HG03139 (cell line): Measurements from ENCODE around the gene PRRC2C.
"Not testable (repeated sequence)": the region's sequence is repeated elsewhere in the genome, so short reads cannot be mapped to it uniquely, and the experiment has no call there.

Source experiments
- ATAC-seq: cut with Tn5 transposase; IDR thresholded peaks from one replicate; pipeline ENCODE4 v1.9.1; 2021; ENCODE audit not compliant: unreplicated experiment

PRRC2C gene

DNA sequence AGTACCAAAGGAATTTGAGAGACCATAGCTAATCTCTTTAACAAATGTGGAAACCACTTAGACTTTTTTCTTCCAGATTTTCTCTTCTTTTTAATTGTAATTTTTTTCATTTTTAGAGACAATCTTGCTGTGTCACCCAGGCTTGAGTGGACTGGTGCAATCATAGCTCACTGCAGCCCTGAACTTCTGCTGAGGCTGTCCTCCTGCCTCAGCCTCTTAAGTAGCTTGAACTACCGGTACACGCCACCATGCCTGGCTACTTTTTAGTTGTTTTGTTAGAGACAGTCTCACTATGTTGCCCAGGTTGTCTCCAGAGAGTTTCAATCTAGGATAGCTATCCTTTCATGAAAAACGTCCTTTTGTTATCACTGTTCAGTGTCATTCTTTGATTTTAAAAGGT, 15.0 kb downstream of the PRRC2C start:
- ATAC-seq: no peak

DNA sequence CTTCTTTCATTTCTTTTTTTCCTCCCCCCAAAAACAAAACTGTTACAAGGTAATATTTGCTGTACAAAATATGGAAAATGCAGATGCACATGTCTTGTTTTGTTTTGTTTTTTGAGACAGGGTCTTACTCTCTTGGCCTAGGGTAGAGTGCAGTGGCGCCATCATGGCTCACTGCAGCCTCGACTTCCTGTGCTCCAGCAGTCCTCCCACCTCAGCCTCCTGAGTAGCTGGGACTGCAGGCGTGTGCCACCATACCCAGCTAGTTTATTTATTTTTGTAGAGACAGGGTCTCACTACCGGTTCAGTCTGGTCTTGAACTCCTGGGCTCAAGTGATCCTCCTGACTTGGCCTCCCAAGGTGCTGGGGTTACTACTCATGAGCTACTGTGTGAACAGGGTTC, 15.5 kb downstream of the PRRC2C start:
- no peak for ATAC-seq

DNA sequence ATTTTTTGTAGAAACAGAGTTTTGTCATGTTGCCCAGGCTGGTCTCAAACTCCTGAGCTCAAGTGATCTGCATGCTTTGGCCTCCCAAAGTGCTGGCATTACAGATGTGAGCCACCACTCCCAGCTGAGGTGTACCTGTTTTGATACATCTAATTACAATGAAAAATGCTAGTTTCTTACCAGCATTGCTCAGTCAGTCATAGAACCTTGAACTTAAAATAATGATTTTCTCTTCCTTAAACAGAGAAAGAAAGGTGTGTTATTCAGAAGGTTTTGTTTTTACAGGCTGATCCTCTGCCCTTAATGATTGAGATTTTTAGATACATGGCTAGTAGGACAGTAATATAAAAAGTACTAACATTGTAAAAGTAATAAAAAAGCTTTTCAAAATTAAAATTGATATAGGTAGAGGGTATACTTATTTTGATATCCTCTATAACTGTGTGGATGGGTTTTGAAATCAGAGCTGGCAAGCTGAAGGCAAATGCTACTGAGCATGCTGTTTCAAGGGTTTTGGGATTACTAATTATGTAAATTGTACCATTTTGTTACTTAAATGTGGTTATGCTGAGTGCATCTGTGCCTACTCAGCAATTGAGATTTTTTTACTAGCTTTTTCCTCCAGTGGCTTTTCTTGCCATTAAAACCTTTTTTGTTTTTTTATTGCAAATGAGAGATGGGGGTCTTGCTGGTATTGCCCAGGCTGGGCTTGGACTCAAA, 16.1 kb downstream of the PRRC2C start:
- no peak for ATAC-seq

DNA sequence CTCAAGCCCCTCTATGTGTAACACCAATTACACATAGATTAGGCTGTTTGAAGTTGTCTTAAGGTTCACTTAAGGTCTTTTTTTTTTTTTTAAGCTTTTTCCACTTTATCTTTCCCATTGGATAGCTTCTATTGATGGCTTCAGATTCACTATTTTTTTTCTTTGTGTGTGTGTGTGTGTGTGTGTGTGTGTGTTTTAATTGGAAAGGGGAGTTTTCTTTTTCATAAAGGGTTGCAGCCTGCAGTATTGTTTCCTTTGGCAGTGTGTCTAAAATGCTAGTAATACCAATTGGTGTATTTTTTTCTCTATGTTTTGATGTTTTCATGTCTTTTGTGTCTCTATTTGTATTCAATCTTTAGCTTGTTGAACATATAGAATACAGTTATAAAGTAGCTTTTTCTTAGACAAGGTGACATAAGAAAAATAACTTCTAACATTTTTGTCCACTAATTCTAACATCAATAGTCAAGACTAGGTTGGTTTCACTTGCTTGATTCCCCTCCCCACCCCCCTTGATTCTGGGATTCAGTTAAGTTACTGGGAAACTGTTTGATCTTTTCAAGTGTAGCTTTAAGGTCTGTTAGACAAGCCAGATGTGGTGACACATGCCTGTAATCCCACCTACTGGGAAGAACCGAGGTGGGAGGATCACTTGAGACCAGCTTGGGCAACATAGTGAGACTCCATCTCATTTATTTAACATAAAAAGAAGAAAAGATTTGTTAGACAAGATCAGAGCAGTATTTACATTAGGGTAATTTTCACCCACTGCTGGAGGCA, 21.4 kb downstream of the PRRC2C start:
- ATAC-seq: no peak

DNA sequence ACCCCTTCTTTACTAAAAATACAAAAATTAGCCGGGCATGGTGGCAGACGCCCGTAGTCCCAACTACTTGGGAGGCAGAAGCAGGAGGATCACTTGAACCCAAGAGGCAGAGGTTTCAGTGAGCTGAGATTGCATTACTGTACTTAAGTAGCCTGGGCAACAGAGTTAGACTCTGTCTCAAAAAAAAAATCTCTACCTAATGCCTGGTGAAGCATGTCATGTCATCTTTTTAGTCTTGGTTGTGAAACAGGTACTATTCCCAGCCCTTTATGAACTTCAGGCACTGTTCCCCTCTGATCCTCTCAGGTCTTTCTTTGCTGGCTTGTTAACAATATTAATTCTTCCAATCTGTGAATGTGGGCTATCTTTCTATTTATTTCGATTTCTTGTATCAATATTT, 22.1 kb downstream of the PRRC2C start:
- no peak for ATAC-seq

DNA sequence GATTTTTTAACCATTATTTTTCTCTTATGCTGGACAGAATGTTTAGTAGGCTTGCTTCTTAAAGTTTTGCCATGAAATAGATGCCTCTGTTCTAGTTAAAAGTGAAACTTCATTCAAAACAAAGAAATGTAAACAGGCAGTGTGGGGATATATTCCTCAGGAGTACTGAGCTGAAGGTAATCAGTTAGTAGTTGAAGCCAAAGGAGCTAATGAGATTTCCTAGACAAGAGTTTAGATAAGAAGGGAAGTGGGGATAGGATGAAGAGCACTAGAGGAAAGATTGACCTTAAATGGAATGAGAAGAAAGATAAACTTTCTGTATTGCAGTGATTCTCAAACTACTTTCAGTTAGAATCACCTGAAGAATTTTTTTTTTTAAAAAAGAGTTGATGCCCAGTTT, 23.9 kb downstream of the PRRC2C start:
- no peak for ATAC-seq

DNA sequence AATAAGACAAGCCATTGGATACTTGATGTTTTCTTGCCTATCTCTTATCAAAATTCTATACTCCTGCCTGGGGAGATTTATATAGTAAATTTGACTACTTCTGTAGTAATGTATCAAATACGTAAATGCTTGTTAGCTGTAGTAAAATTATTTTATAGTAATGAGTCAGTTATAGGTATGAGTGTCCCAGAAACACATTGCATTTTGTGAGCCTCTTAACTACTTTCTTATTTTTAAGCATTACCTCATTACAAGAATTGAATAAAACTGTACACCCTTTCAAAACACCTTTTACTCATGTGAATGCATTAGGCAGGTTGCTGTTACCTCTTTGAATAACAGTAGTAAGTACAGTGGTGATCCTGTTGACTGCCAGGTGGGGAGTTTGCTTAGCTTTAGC, 28.4 kb downstream of the PRRC2C start:
- ATAC-seq: no peak

DNA sequence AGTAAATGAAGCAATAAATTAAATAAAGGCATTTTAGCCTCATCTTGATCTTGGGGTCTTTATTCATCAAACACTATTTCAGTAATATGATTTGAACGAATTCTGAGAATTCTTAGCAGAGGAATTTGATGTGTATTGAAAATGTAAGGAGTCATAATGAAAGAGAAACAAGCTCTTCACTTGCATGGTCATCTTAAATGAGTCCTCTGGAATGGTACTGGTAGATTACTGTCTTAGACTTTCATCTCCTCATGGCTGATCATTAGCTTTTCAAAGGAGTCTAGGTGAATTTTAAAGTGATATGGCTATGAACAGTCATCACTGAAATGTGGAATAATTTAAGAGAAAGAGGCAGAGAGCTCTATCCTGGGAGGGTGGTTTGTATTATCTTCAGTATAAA, 30.0 kb downstream of the PRRC2C start:
- no peak for ATAC-seq

DNA sequence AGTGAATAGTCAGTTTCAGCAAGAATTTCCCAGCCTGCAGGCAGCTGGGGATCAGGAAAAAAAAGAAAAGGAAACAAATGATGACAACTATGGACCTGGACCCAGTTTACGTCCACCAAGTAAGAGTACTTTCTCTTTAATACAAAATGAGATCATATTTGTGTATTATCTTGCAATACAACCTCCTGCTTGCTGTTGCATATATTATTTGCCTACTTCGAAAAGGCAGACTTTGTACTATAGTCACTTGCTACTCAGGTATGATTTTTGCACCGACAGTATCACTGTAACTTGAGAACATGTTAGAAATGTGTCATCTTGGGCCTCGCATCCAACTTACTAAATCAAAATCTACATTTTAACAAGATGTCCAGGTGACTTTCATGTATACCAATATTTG, 30.4 kb downstream of the PRRC2C start:
- no peak for ATAC-seq

DNA sequence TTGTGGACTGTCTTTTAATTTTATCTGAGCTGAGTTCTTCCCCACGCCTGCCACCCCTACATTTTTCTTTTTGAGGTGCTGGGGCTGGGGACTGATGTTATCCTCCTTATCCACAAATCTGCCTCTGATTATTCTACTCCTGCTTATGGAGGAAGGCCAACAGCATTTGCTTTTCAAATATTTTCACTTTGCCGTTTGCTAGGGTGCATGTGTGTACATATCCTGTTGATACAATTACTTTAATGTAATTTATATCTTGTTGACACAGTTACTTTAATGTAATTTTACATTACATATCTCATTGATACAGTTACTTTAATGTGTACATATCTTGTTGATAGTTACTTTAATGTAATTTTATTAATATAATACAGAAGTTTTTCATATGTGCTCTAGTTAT, 36.2 kb downstream of the PRRC2C start:
- ATAC-seq: no peak

DNA sequence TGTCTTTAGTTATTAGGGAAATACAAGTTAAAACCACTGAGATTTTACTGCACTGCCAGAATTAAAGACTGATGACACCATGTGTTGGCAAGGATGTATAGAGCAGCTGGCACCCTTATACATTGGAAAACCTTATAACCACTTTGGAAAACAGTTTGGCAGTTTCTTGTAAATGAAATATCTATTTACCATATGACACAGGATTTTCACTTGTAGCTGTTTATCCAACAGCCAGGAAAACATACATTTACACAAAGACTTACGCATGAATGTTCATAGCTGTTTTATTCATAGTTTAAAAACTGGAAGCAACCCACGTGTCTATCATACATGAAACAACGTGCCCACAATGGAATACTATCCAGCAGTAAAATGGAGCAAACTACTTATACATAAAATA, 45.3 kb downstream of the PRRC2C start:
- no peak for ATAC-seq

DNA sequence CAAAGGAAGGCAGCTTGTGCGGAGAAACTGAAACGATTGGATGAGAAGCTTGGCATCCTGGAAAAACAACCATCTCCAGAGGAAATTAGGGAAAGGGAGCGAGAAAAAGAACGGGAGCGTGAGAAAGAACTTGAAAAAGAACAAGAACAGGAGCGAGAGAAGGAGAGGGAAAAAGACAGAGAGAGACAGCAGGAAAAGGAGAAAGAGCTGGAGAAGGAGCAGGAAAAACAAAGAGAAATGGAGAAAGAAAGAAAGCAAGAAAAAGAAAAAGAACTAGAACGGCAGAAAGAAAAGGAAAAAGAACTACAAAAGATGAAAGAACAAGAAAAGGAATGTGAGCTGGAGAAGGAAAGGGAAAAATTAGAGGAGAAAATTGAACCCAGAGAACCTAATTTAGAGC, 47.2 kb downstream of the PRRC2C start:
- no peak for ATAC-seq

DNA sequence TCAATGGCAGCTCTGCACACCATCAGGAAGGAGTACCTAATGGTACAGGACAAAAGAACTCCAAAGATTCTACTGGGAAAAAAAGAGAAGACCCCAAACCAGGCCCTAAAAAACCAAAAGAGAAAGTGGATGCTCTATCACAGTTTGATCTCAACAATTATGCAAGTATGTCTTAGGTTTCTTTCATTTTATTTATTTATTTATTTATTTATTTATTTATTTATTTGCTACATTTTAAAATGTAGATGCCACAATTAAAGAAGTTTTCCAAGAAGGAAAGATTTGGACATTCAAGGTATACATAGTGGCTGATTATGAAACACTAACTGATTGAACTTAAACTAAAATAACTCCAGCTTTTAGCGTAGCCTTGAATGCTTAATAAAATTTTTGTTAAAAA, 60.2 kb downstream of the PRRC2C start:
- no peak for ATAC-seq

DNA sequence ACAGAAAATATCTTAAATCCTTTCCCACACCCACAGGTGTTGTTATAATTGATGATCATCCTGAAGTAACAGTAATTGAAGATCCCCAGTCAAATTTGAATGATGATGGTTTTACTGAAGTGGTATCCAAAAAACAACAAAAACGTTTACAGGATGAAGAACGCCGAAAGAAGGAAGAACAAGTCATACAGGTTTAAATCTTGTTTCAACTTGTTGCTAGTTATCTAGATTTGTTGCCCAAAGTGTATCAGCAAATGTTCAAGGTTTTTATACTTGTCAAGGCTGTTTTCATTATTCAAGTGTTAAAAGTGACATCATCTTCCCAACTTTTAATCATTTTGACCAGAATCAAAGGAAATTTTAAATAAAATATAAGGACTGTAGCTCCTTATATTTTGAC, 64.7 kb downstream of the PRRC2C start:
- no peak for ATAC-seq

DNA sequence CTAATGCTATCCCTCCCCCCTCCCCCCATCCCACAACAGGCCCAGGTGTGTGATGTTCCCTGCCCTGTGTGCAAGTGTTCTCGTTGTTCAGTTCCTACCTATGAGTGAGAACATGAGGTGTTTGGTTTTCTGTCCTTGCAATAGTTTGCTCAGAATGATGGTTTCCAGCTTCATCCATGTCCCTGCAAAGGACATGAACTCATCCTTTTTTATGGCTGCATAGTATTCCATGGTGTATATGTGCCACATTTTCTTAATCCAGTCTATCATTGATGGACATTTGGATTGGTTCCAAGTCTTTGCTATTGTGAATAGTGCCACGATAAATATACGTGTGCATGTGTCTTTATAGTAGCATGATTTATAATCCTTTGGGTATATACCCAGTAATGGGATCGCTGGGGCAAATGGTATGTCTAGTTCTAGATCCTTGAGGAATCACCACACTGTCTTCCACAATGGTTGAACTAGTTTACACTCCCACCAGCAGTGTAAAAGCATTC, 65.3 kb downstream of the PRRC2C start:
- ATAC-seq: not testable (repeated sequence)

DNA sequence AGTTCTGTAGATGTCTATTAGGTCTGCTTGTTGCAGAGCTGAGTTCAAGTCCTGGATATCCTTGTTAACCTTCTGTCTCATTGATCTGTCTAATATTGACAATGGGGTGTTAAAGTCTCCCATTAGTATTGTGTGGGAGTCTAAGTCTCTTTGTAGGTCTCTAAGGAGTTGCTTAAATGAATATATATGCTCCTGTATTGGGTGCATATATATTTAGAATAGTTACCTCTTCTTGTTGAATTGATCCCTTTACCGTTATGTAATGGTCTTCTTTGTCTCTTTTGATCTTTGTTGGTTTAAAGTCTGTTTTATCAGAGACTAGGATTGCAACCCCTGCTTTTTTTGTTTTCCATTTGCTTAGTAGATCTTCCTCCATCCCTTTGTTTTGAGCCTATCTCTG, 68.6 kb downstream of the PRRC2C start:
- not testable (repeated sequence) for ATAC-seq

DNA sequence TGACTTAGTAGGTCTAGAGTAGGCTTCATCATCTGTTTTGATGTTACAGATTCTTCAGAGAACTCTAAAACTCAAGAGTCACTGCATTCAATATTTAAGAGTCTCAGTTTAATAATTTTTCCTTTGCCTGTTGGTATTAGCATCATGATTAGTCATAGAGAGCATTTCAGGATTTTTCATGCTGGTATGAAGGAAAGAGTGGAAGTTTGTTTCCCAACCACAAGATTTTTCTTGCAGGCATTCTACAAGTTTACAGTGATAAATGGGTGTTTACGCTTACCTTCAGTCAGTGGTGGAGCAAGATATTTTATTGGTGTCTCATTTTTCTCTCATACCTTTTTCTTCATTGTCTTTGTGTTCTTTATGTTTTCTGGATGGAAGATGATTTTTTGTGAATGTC, 78.3 kb downstream of the PRRC2C start:
- no peak for ATAC-seq

DNA sequence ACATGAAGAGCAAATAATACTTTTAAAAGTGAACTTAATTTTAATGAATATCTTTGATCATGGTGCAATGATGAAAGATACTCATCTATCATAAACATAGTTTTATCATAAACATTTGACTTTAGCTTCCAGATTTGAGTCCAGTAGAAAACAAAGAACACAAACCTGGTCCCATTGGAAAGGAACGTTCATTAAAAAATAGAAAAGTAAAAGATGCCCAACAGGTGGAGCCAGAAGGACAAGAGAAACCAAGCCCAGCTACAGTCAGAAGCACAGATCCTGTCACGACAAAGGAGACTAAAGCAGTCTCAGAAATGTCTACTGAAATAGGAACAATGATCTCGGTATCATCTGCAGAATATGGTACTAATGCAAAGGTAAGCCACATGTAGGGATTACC, 81.1 kb downstream of the PRRC2C start:
- no peak for ATAC-seq

DNA sequence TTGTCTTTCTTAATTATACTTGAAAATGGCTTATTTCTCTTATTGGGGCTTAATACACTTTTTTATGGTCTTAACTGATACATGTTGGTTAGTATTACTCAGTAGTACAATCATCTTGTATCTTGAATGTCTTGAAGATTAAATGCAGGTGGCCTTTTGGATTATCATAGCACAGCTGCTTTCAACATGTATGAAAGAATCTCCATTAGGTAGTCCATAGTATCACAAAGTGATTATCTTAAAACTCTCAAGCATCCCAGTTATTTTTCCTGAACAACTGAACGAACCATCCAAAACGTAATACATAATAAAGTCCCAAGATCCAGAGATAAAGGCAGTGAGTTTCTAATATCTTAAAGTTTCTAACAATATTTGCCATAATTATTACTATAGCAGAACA, 85.0 kb downstream of the PRRC2C start:
- ATAC-seq: no peak

DNA sequence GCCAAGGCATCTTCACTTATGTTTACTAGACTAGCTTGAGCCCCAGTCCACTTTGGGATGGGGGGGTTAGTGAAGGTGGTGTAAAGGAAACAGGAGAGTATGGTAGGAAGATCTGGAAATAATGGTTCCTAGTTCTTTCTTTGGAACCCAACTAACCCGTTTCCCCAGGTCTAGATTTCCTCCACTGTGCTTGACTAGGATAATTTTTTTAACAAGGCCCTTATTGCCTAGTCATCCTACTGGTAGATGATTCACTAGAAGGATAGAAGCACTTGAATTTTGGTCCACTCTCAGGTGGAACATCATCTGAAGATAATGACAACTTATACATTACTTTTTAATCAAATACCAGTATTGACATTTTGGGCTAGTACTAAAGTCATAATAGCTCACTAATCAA, 90.8 kb downstream of the PRRC2C start:
- ATAC-seq: no peak

DNA sequence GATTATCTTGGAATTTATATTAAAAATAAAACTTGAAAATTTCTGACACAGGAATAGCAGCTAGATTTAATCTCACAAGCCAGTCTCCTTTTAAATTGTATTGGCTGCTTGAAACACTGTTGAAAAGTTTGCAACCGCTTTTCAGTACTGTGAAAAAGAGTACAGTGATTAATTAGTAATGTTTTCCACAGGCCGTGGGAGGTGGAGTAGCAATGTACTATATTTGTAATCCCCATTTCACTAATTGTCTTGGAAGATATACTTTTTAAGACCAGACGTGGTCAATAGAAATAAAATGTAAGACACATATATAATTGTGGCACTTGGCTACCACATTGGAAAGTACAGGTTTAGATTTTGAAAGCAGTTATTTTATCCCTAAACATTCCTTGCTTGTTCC, 95.9 kb downstream of the PRRC2C start:
- ATAC-seq: no peak

DNA sequence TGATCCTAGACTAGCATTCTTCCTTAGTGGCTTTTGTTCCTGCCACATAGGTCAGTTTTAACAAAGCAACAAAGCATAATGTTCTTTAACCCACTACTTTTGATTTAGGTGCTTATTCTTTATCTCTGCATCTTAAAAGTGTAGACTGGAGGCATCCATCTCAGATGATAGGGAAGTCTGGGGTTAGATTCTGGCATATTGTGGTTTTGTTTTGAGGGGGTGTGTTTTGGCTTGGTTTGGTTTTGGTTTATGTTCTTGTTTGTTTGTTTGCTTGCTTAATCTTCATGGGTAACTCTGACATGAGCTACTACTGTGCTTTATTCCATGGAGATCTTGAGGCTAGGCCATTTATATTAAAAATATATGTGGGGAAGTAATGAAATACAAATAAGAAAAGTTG, 96.4 kb downstream of the PRRC2C start:
- ATAC-seq: no peak

DNA sequence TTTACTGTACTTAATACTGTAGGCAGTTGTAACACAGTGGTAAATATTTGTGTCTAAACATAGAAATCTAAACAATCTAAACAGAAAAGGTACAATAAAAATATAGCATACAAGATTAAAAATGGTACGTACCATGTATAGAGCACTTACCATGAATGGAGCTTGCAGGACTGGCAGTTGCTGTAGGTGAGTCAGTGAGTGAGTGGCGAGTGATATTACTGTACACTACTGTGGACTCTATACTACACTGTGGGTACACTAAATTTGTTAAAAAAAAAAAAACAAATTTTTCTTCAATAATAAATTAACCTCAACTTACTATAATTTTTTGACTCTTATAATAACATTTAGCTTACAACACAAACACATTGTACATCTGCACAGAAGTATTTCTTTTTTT, 97.3 kb downstream of the PRRC2C start:
- ATAC-seq: no peak
